Activated naive CD8-positive, alpha-beta T cell treated with anti-CD3 and anti-CD28 coated beads, Interleukin-2, amount 50 U/mL, for 24 hours (primary cell): ENCODE data around the gene IGSF9B.

Experiments used
- ATAC-seq: fragments of 150-1000 bp; cut with Tn5 transposase; one replicate; pipeline ENCODE4 v1.10.0; 2021
- DNase-seq: peaks from one replicate; pipeline ENCODE4 v3.0.0; 2021
- H3K27ac Mint-ChIP-seq: one replicate; pipeline ENCODE4 v1.8.0; 2021; ENCODE audit warnings: mild to moderate bottlenecking, mixed read lengths
- H3K27me3 Mint-ChIP-seq: one replicate; pipeline ENCODE4 v1.8.0; 2021; ENCODE audit warnings: mixed read lengths
- H3K36me3 Mint-ChIP-seq: one replicate; pipeline ENCODE4 v1.8.0; 2021; ENCODE audit warnings: low read depth, mixed read lengths
- H3K4me1 Mint-ChIP-seq: one replicate; pipeline ENCODE4 v1.8.0; 2021; ENCODE audit warnings: mixed read lengths
- H3K4me3 Mint-ChIP-seq: one replicate; pipeline ENCODE4 v1.8.0; 2021; ENCODE audit warnings: mild to moderate bottlenecking, moderate library complexity, mixed read lengths
- H3K9me3 Mint-ChIP-seq: one replicate; pipeline ENCODE4 v1.8.0; 2021; ENCODE audit warnings: mixed read lengths

Gene IGSF9B

GRCh38 chr11:133887692-133888332, 69.0 kb downstream of the IGSF9B start:
- Mint-ChIP-seq H3K36me3 (no peaks in the 10 kb centered on the region), H3K27ac (no peak overlapping the region), H3K27me3 (peaks cover 33% of the 10 kb centered on the region), H3K4me1 (no peaks in the 10 kb centered on the region), H3K4me3 (no peak overlapping the region), H3K9me3 (peaks cover 3% of the 10 kb centered on the region)
- no peak for DNase-seq
- no peak for ATAC-seq

- H3K4me3 Mint-ChIP-seq, result no peak overlapping the region
- peaks cover 36% of the 10 kb centered on the region for H3K27me3 Mint-ChIP-seq
- peaks cover 1% of the 10 kb centered on the region for H3K36me3 Mint-ChIP-seq
- H3K9me3 Mint-ChIP-seq, result peaks cover 8% of the 10 kb centered on the region
- no peak for DNase-seq
- H3K27ac Mint-ChIP-seq, result no peak overlapping the region
- H3K4me1 Mint-ChIP-seq, result no peaks in the 10 kb centered on the region
- no peak for ATAC-seq
Observed at GRCh38 chr11:133886029-133886428, 70.7 kb downstream of the IGSF9B start.

GRCh38 chr11:133872160-133872559, 84.6 kb downstream of the IGSF9B start:
- DNase-seq (no peak), ATAC-seq (no peak)
- Mint-ChIP-seq H3K4me3 (no peak overlapping the region), H3K4me1 (no peaks in the 10 kb centered on the region), H3K36me3 (no peaks in the 10 kb centered on the region), H3K27me3 (peaks cover 1% of the 10 kb centered on the region), H3K27ac (no peak overlapping the region), H3K9me3 (no peaks in the 10 kb centered on the region)

GRCh38 chr11:133867456-133867855, 89.3 kb downstream of the IGSF9B start:
- no peak overlapping the region for H3K27ac Mint-ChIP-seq
- H3K4me1 Mint-ChIP-seq, result no peaks in the 10 kb centered on the region
- no peaks in the 10 kb centered on the region for H3K9me3 Mint-ChIP-seq
- H3K4me3 Mint-ChIP-seq, result no peak overlapping the region
- ATAC-seq (no peak), DNase-seq (no peak)
- peaks cover 7% of the 10 kb centered on the region for H3K27me3 Mint-ChIP-seq
- no peaks in the 10 kb centered on the region for H3K36me3 Mint-ChIP-seq

- Mint-ChIP-seq H3K36me3 (no peaks in the 10 kb centered on the region), H3K4me1 (no peaks in the 10 kb centered on the region), H3K9me3 (no peaks in the 10 kb centered on the region), H3K27ac (no peak overlapping the region), H3K27me3 (peaks cover 11% of the 10 kb centered on the region), H3K4me3 (no peak overlapping the region)
- DNase-seq (no peak), ATAC-seq (no peak)
Observed at GRCh38 chr11:133865466-133865865, 91.3 kb downstream of the IGSF9B start.

GRCh38 chr11:133864756-133865155, 92.0 kb downstream of the IGSF9B start:
- no peak overlapping the region for H3K4me3 Mint-ChIP-seq
- ATAC-seq (no peak), DNase-seq (no peak)
- no peak overlapping the region for H3K27ac Mint-ChIP-seq
- H3K4me1 Mint-ChIP-seq, result no peaks in the 10 kb centered on the region
- no peaks in the 10 kb centered on the region for H3K9me3 Mint-ChIP-seq
- no peaks in the 10 kb centered on the region for H3K36me3 Mint-ChIP-seq
- H3K27me3 Mint-ChIP-seq, result peaks cover 16% of the 10 kb centered on the region

- no peak overlapping the region for H3K4me3 Mint-ChIP-seq
- H3K27ac Mint-ChIP-seq, result no peak overlapping the region
- peaks cover 25% of the 10 kb centered on the region for H3K27me3 Mint-ChIP-seq
- no peaks in the 10 kb centered on the region for H3K4me1 Mint-ChIP-seq
- no peak for ATAC-seq
- no peak for DNase-seq
- H3K36me3 Mint-ChIP-seq, result no peaks in the 10 kb centered on the region
- no peaks in the 10 kb centered on the region for H3K9me3 Mint-ChIP-seq
Observed at GRCh38 chr11:133860151-133860550, 96.6 kb downstream of the IGSF9B start.
